Skin of body (tissue), 2 donors: ENCODE results near the gene LRRIQ3. TPM values are rescaled to one million over a fixed set of nuclear protein-coding genes. Genes with fewer than 3 reads are reported as not detected.
"Not testable (repeated sequence)": the region's sequence is repeated elsewhere in the genome, so short reads cannot be mapped to it uniquely, and the experiment has no call there.

ENCODE experiments used
- DNase-seq: peaks from one replicate; lab custom pipeline; 2025; lab: John Stamatoyannopoulos, UW
- total RNA-seq: library from RNA; depleted of rRNA; stranded (reverse); fragments of >200 nt; gene quantifications from one replicate; pipeline ENCODE4 v1.2.3, GENCODE V29; 2014

LRRIQ3 gene
- 0.99 TPM for total RNA-seq

GRCh38 chr1:74197657-74198552 lies at the start of gene LRRIQ3, which contains the start of gene FPGT:
TSS of gene LRRIQ3 (minus strand) at chr1:74198176. CDS start at chr1:74183684, 14,492 bp downstream.
TSS of gene FPGT (plus strand) at chr1:74198242. CDS start at chr1:74198279, 37 bp downstream.
- peak; percentile 96 for DNase-seq

GRCh38 chr1:74246315-74246714 lies 48.3 kb upstream of the LRRIQ3 start:
- DNase-seq = no peak

GRCh38 chr1:74245168-74245772 lies 47.3 kb upstream of the LRRIQ3 start:
- DNase-seq = no peak

- DNase-seq = no peak
Observed at GRCh38 chr1:74237787-74238186, 39.8 kb upstream of the LRRIQ3 start.

GRCh38 chr1:74237035-74237434 lies 39.1 kb upstream of the LRRIQ3 start:
- DNase-seq = no peak

GRCh38 chr1:74236440-74236839 lies 38.5 kb upstream of the LRRIQ3 start:
- DNase-seq = no peak

- no peak for DNase-seq
Observed at GRCh38 chr1:74235153-74235552, 37.2 kb upstream of the LRRIQ3 start, which contains the start of gene TNNI3K. TSS of gene TNNI3K (plus strand) at chr1:74235387. CDS start at chr1:74235452, 65 bp downstream.

- no peak for DNase-seq
Observed at GRCh38 chr1:74223453-74223852, 25.5 kb upstream of the LRRIQ3 start.

GRCh38 chr1:74222701-74223100 lies 24.7 kb upstream of the LRRIQ3 start:
- DNase-seq = no peak

GRCh38 chr1:74215229-74215628 lies 17.3 kb upstream of the LRRIQ3 start:
- no peak for DNase-seq

- no peak for DNase-seq
Observed at GRCh38 chr1:74205266-74205665, 7.3 kb upstream of the LRRIQ3 start.

GRCh38 chr1:74199504-74199903 lies 1.5 kb upstream of the LRRIQ3 start:
- DNase-seq = no peak

- no peak for DNase-seq
Observed at GRCh38 chr1:74197255-74197654, 721 bp downstream of the LRRIQ3 start.

- no peak for DNase-seq
Observed at GRCh38 chr1:74195339-74195738, 2.6 kb downstream of the LRRIQ3 start.

GRCh38 chr1:74193908-74194307 lies 4.1 kb downstream of the LRRIQ3 start:
- DNase-seq = no peak

- DNase-seq = no peak
Observed at GRCh38 chr1:74180490-74180889, 17.5 kb downstream of the LRRIQ3 start.

- not testable (repeated sequence) for DNase-seq
Observed at GRCh38 chr1:74174423-74174822, 23.6 kb downstream of the LRRIQ3 start.

- no peak for DNase-seq
Observed at GRCh38 chr1:74162333-74162732, 35.6 kb downstream of the LRRIQ3 start.

- DNase-seq = no peak
Observed at GRCh38 chr1:74161497-74161896, 36.5 kb downstream of the LRRIQ3 start.

- no peak for DNase-seq
Observed at GRCh38 chr1:74160046-74160445, 37.9 kb downstream of the LRRIQ3 start.

- no peak for DNase-seq
Observed at GRCh38 chr1:74145086-74145485, 52.9 kb downstream of the LRRIQ3 start.

GRCh38 chr1:74117370-74117769 lies 80.6 kb downstream of the LRRIQ3 start:
- DNase-seq = not testable (repeated sequence)

GRCh38 chr1:74113333-74113732 lies 84.6 kb downstream of the LRRIQ3 start:
- DNase-seq = no peak
